Endodermal cell (in vitro differentiated cells): Measurements from ENCODE around the gene PDE7B. TPM values are rescaled to one million over a fixed set of nuclear protein-coding genes. Genes with fewer than 3 reads are reported as not detected.
"Not testable (repeated sequence)": the region's sequence is repeated elsewhere in the genome, so short reads cannot be mapped to it uniquely, and the experiment has no call there.

Source experiments
- DNase-seq: peaks from one replicate; pipeline ENCODE4 v3.0.0-alpha.2; 2017
- H3K27ac ChIP-seq: 2 replicates; pipeline ENCODE4 v1.5.1; 2013; ENCODE audit warnings: mild to moderate bottlenecking, low read depth, low read length, moderate library complexity
- H3K27me3 ChIP-seq: 2 replicates; pipeline ENCODE4 v1.6.1; 2013; ENCODE audit warnings: mild to moderate bottlenecking, low read length, moderate library complexity; ENCODE audit not compliant: insufficient read depth, control insufficient read depth, poor library complexity, severe bottlenecking
- H3K36me3 ChIP-seq: 2 replicates; pipeline ENCODE4 v1.7.0; 2013; ENCODE audit warnings: mild to moderate bottlenecking, low read length, moderate library complexity; ENCODE audit not compliant: control insufficient read depth, insufficient read depth
- H3K4me1 ChIP-seq: one replicate; pipeline ENCODE4 v1.7.0; 2013; ENCODE audit warnings: low read length; ENCODE audit not compliant: control insufficient read depth, insufficient read depth
- H3K4me3 ChIP-seq: 2 replicates; pipeline ENCODE4 v1.5.1; 2013; ENCODE audit warnings: mild to moderate bottlenecking, low read length, moderate library complexity
- H3K9ac ChIP-seq: 2 replicates; pipeline ENCODE4 v1.6.1; 2013; ENCODE audit warnings: mild to moderate bottlenecking, low read length, moderate library complexity; ENCODE audit not compliant: poor library complexity, severe bottlenecking; ENCODE audit errors: extremely low read depth
- H3K9me3 ChIP-seq: 2 replicates; pipeline ENCODE4 v1.6.1; 2013; ENCODE audit warnings: mild to moderate bottlenecking, low read length, moderate library complexity; ENCODE audit not compliant: control insufficient read depth
- H3K27ac Mint-ChIP-seq: 2 replicates; pipeline ENCODE4 v1.8.0; 2020; ENCODE audit warnings: mixed read lengths
- H3K27me3 Mint-ChIP-seq: 2 replicates; pipeline ENCODE4 v1.8.0; 2021; ENCODE audit warnings: mild to moderate bottlenecking, mixed read lengths; ENCODE audit not compliant: insufficient read depth
- H3K36me3 Mint-ChIP-seq: 2 replicates; pipeline ENCODE4 v1.8.0; 2020; ENCODE audit warnings: low read depth, mixed read lengths
- H3K4me1 Mint-ChIP-seq: 2 replicates; pipeline ENCODE4 v1.8.0; 2020; ENCODE audit warnings: mixed read lengths
- H3K4me3 Mint-ChIP-seq: 2 replicates; pipeline ENCODE4 v1.8.0; 2020; ENCODE audit warnings: mild to moderate bottlenecking, moderate library complexity, mixed read lengths
- H3K9me3 Mint-ChIP-seq: 2 replicates; pipeline ENCODE4 v1.8.0; 2020; ENCODE audit warnings: mild to moderate bottlenecking, mixed read lengths
- WGBS, 2 experiments: methylation state at CpG; one replicate each; pipeline versions ENCODE4 v1.1.5 to v1.1.7; 2013; ENCODE audit warnings: missing lambda C conversion rate in 2 of 2, mixed read lengths in 1 of 2; ENCODE audit not compliant: insufficient coverage in 1 of 2, insufficient read length in 1 of 2; 5-methylcytosine and 5-hydroxymethylcytosine counted together
- total RNA-seq, 2 donors: library from RNA; stranded (reverse); fragmentation: NEBNext Ultra II Directional in 1 of 2; extraction: Animal tissue kit (Norgen Biotek cat#: 25700) in 1 of 2; gene quantifications; 2 replicates in 1 of 2; 3 replicates in 1 of 2; pipeline ENCODE4 v1.2.1, GENCODE V29; 2021
- TF ChIP-seq, protein P1 (sequence below): fragments of 200-600 bp; sonication (generic); conservative IDR thresholded peaks from 2 replicates; pipeline ENCODE4 v1.5.0; 2021; ENCODE audit warnings: antibody characterized with exemption, mild to moderate bottlenecking

Gene PDE7B
- total RNA-seq, 2 donors from 2014 or later: 0.26 TPM; not detected in 1

- Histone ChIP-seq H3K27ac (no peak overlapping the region), H3K4me3 (no peak overlapping the region), H3K36me3 (no peaks in the 10 kb centered on the region), H3K4me1 (no peaks in the 10 kb centered on the region), H3K9me3 (no peaks in the 10 kb centered on the region), H3K9ac (no peak overlapping the region), H3K27me3 (no peaks in the 10 kb centered on the region)
- Mint-ChIP-seq H3K9me3 (peaks cover 2% of the 10 kb centered on the region), H3K27me3 (no peaks in the 10 kb centered on the region), H3K4me1 (no peaks in the 10 kb centered on the region), H3K27ac (no peak overlapping the region), H3K4me3 (no peak overlapping the region), H3K36me3 (no peaks in the 10 kb centered on the region)
- WGBS, 2 experiments: 86% methylated on average over 3 of the region's 3 CpGs; no CpG with 5 or more reads in 1 of the 2 experiments
- DNase-seq: no peak
- TF ChIP-seq, protein P1, sequence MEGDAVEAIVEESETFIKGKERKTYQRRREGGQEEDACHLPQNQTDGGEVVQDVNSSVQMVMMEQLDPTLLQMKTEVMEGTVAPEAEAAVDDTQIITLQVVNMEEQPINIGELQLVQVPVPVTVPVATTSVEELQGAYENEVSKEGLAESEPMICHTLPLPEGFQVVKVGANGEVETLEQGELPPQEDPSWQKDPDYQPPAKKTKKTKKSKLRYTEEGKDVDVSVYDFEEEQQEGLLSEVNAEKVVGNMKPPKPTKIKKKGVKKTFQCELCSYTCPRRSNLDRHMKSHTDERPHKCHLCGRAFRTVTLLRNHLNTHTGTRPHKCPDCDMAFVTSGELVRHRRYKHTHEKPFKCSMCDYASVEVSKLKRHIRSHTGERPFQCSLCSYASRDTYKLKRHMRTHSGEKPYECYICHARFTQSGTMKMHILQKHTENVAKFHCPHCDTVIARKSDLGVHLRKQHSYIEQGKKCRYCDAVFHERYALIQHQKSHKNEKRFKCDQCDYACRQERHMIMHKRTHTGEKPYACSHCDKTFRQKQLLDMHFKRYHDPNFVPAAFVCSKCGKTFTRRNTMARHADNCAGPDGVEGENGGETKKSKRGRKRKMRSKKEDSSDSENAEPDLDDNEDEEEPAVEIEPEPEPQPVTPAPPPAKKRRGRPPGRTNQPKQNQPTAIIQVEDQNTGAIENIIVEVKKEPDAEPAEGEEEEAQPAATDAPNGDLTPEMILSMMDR: no peak
These were observed 285.6 kb downstream of the PDE7B start for GRCh38 chr6:136137008-136137692.

DNA sequence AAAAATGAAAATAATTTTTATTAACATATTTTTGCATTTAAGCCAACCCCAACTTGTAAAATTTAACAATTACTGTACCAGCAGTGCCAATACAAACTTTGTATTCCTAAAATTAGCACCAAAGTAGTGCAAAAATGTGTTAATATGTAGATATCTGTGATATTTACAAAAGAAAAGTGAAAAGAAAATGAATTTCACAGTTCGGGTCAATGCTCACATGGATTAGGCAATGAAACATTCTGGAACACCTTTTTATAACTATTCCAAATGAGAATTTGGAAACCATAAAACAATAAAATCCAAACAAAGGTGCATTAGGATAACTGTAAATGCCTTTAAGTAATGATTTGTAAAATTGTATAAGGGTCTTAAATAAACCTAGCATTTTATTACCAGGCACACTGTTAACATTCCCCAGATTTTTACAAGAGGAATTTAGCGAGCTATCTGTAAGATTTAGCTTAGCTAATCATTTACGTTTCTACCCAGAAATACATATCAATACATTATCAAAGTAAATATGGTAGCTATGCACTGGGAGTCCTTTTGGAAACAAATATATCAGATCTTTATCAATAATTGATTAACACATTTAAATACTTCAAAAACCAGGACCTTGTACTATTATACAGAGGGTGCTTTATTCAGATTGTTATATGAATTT, 286.4 kb downstream of the PDE7B start:
- Histone ChIP-seq H3K9me3 (no peaks in the 10 kb centered on the region), H3K9ac (no peak overlapping the region), H3K27ac (no peak overlapping the region), H3K4me3 (no peak overlapping the region), H3K36me3 (no peaks in the 10 kb centered on the region), H3K27me3 (no peaks in the 10 kb centered on the region), H3K4me1 (no peaks in the 10 kb centered on the region)
- no peak for DNase-seq
- WGBS, 2 experiments: 90% methylated on average over 2 of the region's 3 CpGs; no CpG with 5 or more reads in 1 of the 2 experiments
- no peak overlapping the region for H3K27ac Mint-ChIP-seq
- H3K9me3 Mint-ChIP-seq: peaks cover 2% of the 10 kb centered on the region
- no peaks in the 10 kb centered on the region for H3K27me3 Mint-ChIP-seq
- TF ChIP-seq, protein P1: no peak
- H3K4me1 Mint-ChIP-seq: no peaks in the 10 kb centered on the region
- H3K4me3 Mint-ChIP-seq: no peak overlapping the region
- no peaks in the 10 kb centered on the region for H3K36me3 Mint-ChIP-seq

GRCh38 chr6:136139111-136139510, 287.6 kb downstream of the PDE7B start:
- H3K27ac Mint-ChIP-seq, H3K9me3 ChIP-seq, H3K9ac ChIP-seq, H3K27me3 ChIP-seq, H3K36me3 ChIP-seq, H3K36me3 Mint-ChIP-seq, H3K27me3 Mint-ChIP-seq, H3K4me1 ChIP-seq, DNase-seq, H3K9me3 Mint-ChIP-seq, H3K27ac ChIP-seq, H3K4me3 Mint-ChIP-seq, H3K4me3 ChIP-seq, H3K4me1 Mint-ChIP-seq: not testable (repeated sequence)
- WGBS, 2 experiments: 94% methylated on average over 5 of the region's 6 CpGs; no CpG with 5 or more reads in 1 of the 2 experiments
